ENCODE data around the gene KCTD3.

The KCTD3 gene

GRCh38 chr1:215523906-215524305 is 43.2 kb upstream of the KCTD3 start:
- DNase-seq (ENCODE audit: low read depth in 1 of 2, low spot score in 1 of 2) = no peak
- Histone ChIP-seq H3K4me3 (replicated peaks; ENCODE audit: insufficient read depth, low read length) (no peak overlapping the region), H3K27ac (replicated peaks) (no peak overlapping the region), H3K27me3 (ENCODE audit: insufficient read depth, poor library complexity, severe bottlenecking) (peaks cover 3% of the 10 kb centered on the region)
- no peak for TF ChIP-seq SPI1 (IDR thresholded peaks at IDR 0.05; ENCODE audit: borderline replicate concordance, low read depth)
- no peak for TF ChIP-seq REST (IDR thresholded peaks at IDR 0.05; ENCODE audit: insufficient replicate concordance, low read depth)
- TF ChIP-seq GABPA (IDR thresholded peaks at IDR 0.05; ENCODE audit: low read depth) = no peak
- TF ChIP-seq POLR2AphosphoS5 (IDR thresholded peaks at IDR 0.05; ENCODE audit: low read depth) = no peak

- peak in 1 of 2 experiments; percentile 21 for DNase-seq (ENCODE audit: low read depth in 1 of 2, low spot score in 1 of 2)
- no peak for TF ChIP-seq GABPA (IDR thresholded peaks at IDR 0.05; ENCODE audit: low read depth)
- peak; percentile 57 for TF ChIP-seq SPI1 (IDR thresholded peaks at IDR 0.05; ENCODE audit: borderline replicate concordance, low read depth)
- Histone ChIP-seq H3K27ac (replicated peaks) (no peak overlapping the region), H3K4me3 (replicated peaks; ENCODE audit: insufficient read depth, low read length) (no peak overlapping the region), H3K27me3 (ENCODE audit: insufficient read depth, poor library complexity, severe bottlenecking) (peaks cover 3% of the 10 kb centered on the region)
Observed at GRCh38 chr1:215526147-215526845, 40.8 kb upstream of the KCTD3 start.

GRCh38 chr1:215526846-215527151 is 40.3 kb upstream of the KCTD3 start:
- no peak for DNase-seq (ENCODE audit: low read depth in 1 of 2, low spot score in 1 of 2)
- Histone ChIP-seq H3K27me3 (ENCODE audit: insufficient read depth, poor library complexity, severe bottlenecking) (peaks cover 3% of the 10 kb centered on the region), H3K27ac (replicated peaks) (no peak overlapping the region), H3K4me3 (replicated peaks; ENCODE audit: insufficient read depth, low read length) (no peak overlapping the region)
- TF ChIP-seq SPI1 (IDR thresholded peaks at IDR 0.05; ENCODE audit: borderline replicate concordance, low read depth) = no peak
- no peak for TF ChIP-seq REST (IDR thresholded peaks at IDR 0.05; ENCODE audit: insufficient replicate concordance, low read depth)
- no peak for TF ChIP-seq CTCF (IDR thresholded peaks at IDR 0.05; ENCODE audit: insufficient read depth, low read length)
- no peak for TF ChIP-seq GABPA (IDR thresholded peaks at IDR 0.05; ENCODE audit: low read depth)
- TF ChIP-seq POLR2AphosphoS5 (IDR thresholded peaks at IDR 0.05; ENCODE audit: low read depth) = no peak

GRCh38 chr1:215529111-215529510 is 38.0 kb upstream of the KCTD3 start:
- Histone ChIP-seq H3K27me3 (ENCODE audit: insufficient read depth, poor library complexity, severe bottlenecking) (peaks cover 2% of the 10 kb centered on the region), H3K4me3 (replicated peaks; ENCODE audit: insufficient read depth, low read length) (no peak overlapping the region), H3K27ac (replicated peaks) (no peak overlapping the region)
- TF ChIP-seq CTCF (IDR thresholded peaks at IDR 0.05; ENCODE audit: insufficient read depth, low read length) = no peak
- no peak for TF ChIP-seq POLR2AphosphoS5 (IDR thresholded peaks at IDR 0.05; ENCODE audit: low read depth)
- TF ChIP-seq REST (IDR thresholded peaks at IDR 0.05; ENCODE audit: insufficient replicate concordance, low read depth) = no peak
- DNase-seq (ENCODE audit: low read depth in 1 of 2, low spot score in 1 of 2) = no peak

Measured in HL-60 (cell line).